Neural cell (in vitro differentiated cells): ENCODE data around the gene SLC37A3. TPM values are rescaled to one million over a fixed set of nuclear protein-coding genes. Genes with fewer than 3 reads are reported as not detected.

Source experiments
- H2AFZ ChIP-seq: fragments of 200-600, 300-800 bp; sonication (generic), shearing (Covaris generic); 2 replicates; pipeline ENCODE4 v1.6.0; 2014; ENCODE audit warnings: low read depth, mild to moderate bottlenecking, antibody characterized with exemption, low read length, moderate library complexity
- H3F3A ChIP-seq: fragments of 200-600 bp; shearing (Covaris generic); 2 replicates; pipeline ENCODE4 v1.6.1; 2016; ENCODE audit warnings: mild to moderate bottlenecking, moderate library complexity, mixed read lengths, antibody characterized with exemption, low read length; ENCODE audit not compliant: insufficient read depth, poor library complexity, severe bottlenecking
- H3K27ac ChIP-seq: fragments of 200-600, 300-800 bp; sonication (generic), shearing (Covaris generic); 2 replicates; pipeline ENCODE4 v1.5.1; 2014; ENCODE audit warnings: mild to moderate bottlenecking, low read length, moderate library complexity
- H3K27me3 ChIP-seq: fragments of 300-800, 200-600 bp; sonication (generic), shearing (Covaris generic); 2 replicates; pipeline ENCODE4 v1.6.0; 2014; ENCODE audit warnings: mild to moderate bottlenecking, low read depth, low read length, moderate library complexity; ENCODE audit not compliant: insufficient read depth
- H3K36me3 ChIP-seq: fragments of 300-800, 200-600 bp; sonication (generic), shearing (Covaris generic); 2 replicates; pipeline ENCODE4 v1.5.1; 2014; ENCODE audit warnings: mild to moderate bottlenecking, antibody characterized with exemption, low read length, moderate library complexity; ENCODE audit not compliant: insufficient read depth
- H3K4me2 ChIP-seq: fragments of 300-800, 200-600 bp; sonication (generic), shearing (Covaris generic); 2 replicates; pipeline ENCODE4 v1.6.0; 2014; ENCODE audit warnings: mild to moderate bottlenecking, low read length
- H3K4me3 ChIP-seq: fragments of 300-800, 200-600 bp; sonication (generic), shearing (Covaris generic); 2 replicates; pipeline ENCODE4 v1.5.1; 2014; ENCODE audit warnings: mild to moderate bottlenecking, low read length, moderate library complexity
- H3K79me2 ChIP-seq: fragments of 200-600 bp; shearing (Covaris generic); replicated peaks from 2 replicates; pipeline ENCODE4 v1.6.0; 2014; ENCODE audit warnings: mild to moderate bottlenecking, low read length, moderate library complexity; ENCODE audit not compliant: insufficient read depth
- H3K9ac ChIP-seq: fragments of 300-800, 200-600 bp; sonication (generic), shearing (Covaris generic); 2 replicates; pipeline ENCODE4 v1.6.1; 2016; ENCODE audit warnings: mild to moderate bottlenecking, low read length, mixed read lengths
- H3K9me2 ChIP-seq: fragments of 200-600 bp; shearing (Covaris generic); 2 replicates; pipeline ENCODE4 v1.6.1; 2016; ENCODE audit warnings: mild to moderate bottlenecking, low read length, mixed read lengths; ENCODE audit not compliant: insufficient read depth
- H3K9me3 ChIP-seq: fragments of 200-600, 300-800 bp; sonication (generic), shearing (Covaris generic); 2 replicates; pipeline ENCODE4 v1.6.1; 2016; ENCODE audit warnings: mild to moderate bottlenecking, mixed run types, low read length, moderate library complexity, mixed read lengths
- H4K20me1 ChIP-seq: fragments of 200-600 bp; shearing (Covaris generic); 2 replicates; pipeline ENCODE4 v1.6.1; 2016; ENCODE audit warnings: mild to moderate bottlenecking, mixed run types; ENCODE audit not compliant: insufficient read depth
- CTCF ChIP-seq: fragments of 450-650 bp; IDR thresholded peaks from 2 replicates; pipeline ENCODE4 v1.5.1; 2014; ENCODE audit warnings: antibody characterized with exemption, mild to moderate bottlenecking, moderate library complexity; ENCODE audit not compliant: poor library complexity, severe bottlenecking
- EP300 ChIP-seq: fragments of 450-650 bp; conservative IDR thresholded peaks from 2 replicates; pipeline ENCODE4 v1.6.1; 2014; ENCODE audit warnings: antibody characterized with exemption, mild to moderate bottlenecking, moderate library complexity; ENCODE audit not compliant: poor library complexity, severe bottlenecking
- EZH2 ChIP-seq: fragments of 200-600, 300-800 bp; shearing (Covaris generic), sonication (generic); IDR thresholded peaks from 2 replicates; pipeline ENCODE4 v1.6.1; 2014; ENCODE audit warnings: antibody characterized with exemption, low read length, borderline replicate concordance, mild to moderate bottlenecking; ENCODE audit not compliant: insufficient read depth, poor library complexity, severe bottlenecking
- MXI1 ChIP-seq: fragments of 450-650 bp; conservative IDR thresholded peaks from 2 replicates; pipeline ENCODE4 v1.6.1; 2014; ENCODE audit warnings: antibody characterized with exemption, mild to moderate bottlenecking; ENCODE audit not compliant: poor library complexity, severe bottlenecking
- POLR2AphosphoS5 ChIP-seq: IDR thresholded peaks from 2 replicates; pipeline ENCODE4 v1.6.1; 2012
- RAD21 ChIP-seq: fragments of 450-650 bp; conservative IDR thresholded peaks from 2 replicates; pipeline ENCODE4 v1.6.1; 2014; ENCODE audit warnings: antibody characterized with exemption, mild to moderate bottlenecking, moderate library complexity
- REST ChIP-seq: IDR thresholded peaks from 2 replicates; pipeline ENCODE4 v1.6.1; 2012; ENCODE audit warnings: borderline replicate concordance
- SMC3 ChIP-seq: fragments of 450-650 bp; conservative IDR thresholded peaks from 2 replicates; pipeline ENCODE4 v1.6.1; 2014; ENCODE audit warnings: antibody characterized with exemption, mild to moderate bottlenecking, moderate library complexity; ENCODE audit not compliant: poor library complexity
- TAF1 ChIP-seq: IDR thresholded peaks from 2 replicates; pipeline ENCODE4 v1.6.1; 2012; ENCODE audit warnings: low read depth
- polyA plus RNA-seq: library from polyadenylated mRNA; depleted of rRNA; stranded (reverse); fragments of >200 nt; gene quantifications from 2 replicates; pipeline ENCODE4 v1.2.3, GENCODE V29; 2014

The SLC37A3 gene
- polyA plus RNA-seq, 1 donor from 2014 or later = 176 TPM

GRCh38 chr7:140315498-140316164 lies 82.7 kb downstream of the SLC37A3 start:
- H3K36me3 ChIP-seq = no peaks in the 10 kb centered on the region
- TF ChIP-seq MXI1 (no peak), EZH2 (no peak), CTCF (no peak)
- no peak overlapping the region for H2AFZ ChIP-seq
- no peaks in the 10 kb centered on the region for H3K9me2 ChIP-seq
- no peak overlapping the region for H3K9ac ChIP-seq
- no peaks in the 10 kb centered on the region for H3F3A ChIP-seq
- no peak overlapping the region for H3K4me3 ChIP-seq
- H3K4me2 ChIP-seq = no peak overlapping the region
- no peaks in the 10 kb centered on the region for H3K79me2 ChIP-seq
- no peaks in the 10 kb centered on the region for H4K20me1 ChIP-seq
- no peak overlapping the region for H3K27ac ChIP-seq
- H3K9me3 ChIP-seq = peaks cover 6% of the 10 kb centered on the region
- H3K27me3 ChIP-seq = no peaks in the 10 kb centered on the region

GRCh38 chr7:140314573-140315480 lies 83.5 kb downstream of the SLC37A3 start:
- H4K20me1 ChIP-seq = no peaks in the 10 kb centered on the region
- no peak overlapping the region for H3K4me2 ChIP-seq
- H3K9me2 ChIP-seq = no peaks in the 10 kb centered on the region
- no peak overlapping the region for H2AFZ ChIP-seq
- no peaks in the 10 kb centered on the region for H3K36me3 ChIP-seq
- H3K9ac ChIP-seq = no peak overlapping the region
- no peak for TF ChIP-seq POLR2AphosphoS5
- H3F3A ChIP-seq = no peaks in the 10 kb centered on the region
- H3K27ac ChIP-seq = no peak overlapping the region
- H3K9me3 ChIP-seq = peaks cover 6% of the 10 kb centered on the region
- no peaks in the 10 kb centered on the region for H3K79me2 ChIP-seq
- H3K27me3 ChIP-seq = no peaks in the 10 kb centered on the region
- no peak overlapping the region for H3K4me3 ChIP-seq

GRCh38 chr7:140312141-140312846 lies 86.0 kb downstream of the SLC37A3 start:
- Histone ChIP-seq H3K9me2 (no peaks in the 10 kb centered on the region), H2AFZ (no peak overlapping the region), H3K27ac (no peak overlapping the region), H3K4me3 (no peak overlapping the region), H3K9me3 (peaks cover 6% of the 10 kb centered on the region), H3K9ac (no peak overlapping the region), H3F3A (no peaks in the 10 kb centered on the region), H3K4me2 (no peak overlapping the region), H3K27me3 (no peaks in the 10 kb centered on the region), H3K36me3 (no peaks in the 10 kb centered on the region), H4K20me1 (no peaks in the 10 kb centered on the region), H3K79me2 (no peaks in the 10 kb centered on the region)
- TF ChIP-seq RAD21 (no peak), CTCF (no peak), REST (no peak), EP300 (no peak), MXI1 (no peak), POLR2AphosphoS5 (no peak), TAF1 (no peak), EZH2 (no peak), SMC3 (no peak)
